IMR-90 (cell line): ENCODE data around the gene PLEKHG1. TPM values are rescaled to one million over a fixed set of nuclear protein-coding genes. Genes with fewer than 3 reads are reported as not detected.

Experiments used
- ATAC-seq: fragments of 200-7000 bp; cut with Tn5 transposase; 2 replicates; pipeline ENCODE4 v1.9.1; 2020; ENCODE audit warnings: low read depth, mild to moderate bottlenecking, moderate library complexity
- BruUV-seq: library from RNA; stranded (reverse); fragments of 400-500 nt; replicated peaks from 2 replicates; lab custom pipeline; 2021; lab: Mats Ljungman, UMichigan
- CTCF ChIA-PET: fragments of 300-600 bp; formaldehyde crosslinking; extraction: SDS; loops from one replicate; lab custom pipeline; 2021; ENCODE audit warnings: antibody characterized with exemption; lab: Yijun Ruan, JAX
- POLR2A ChIA-PET: fragments of 300-600 bp; sonication (Branson Sonifier 250); formaldehyde crosslinking; loops from one replicate; lab custom pipeline; 2022; ENCODE audit warnings: antibody characterized with exemption; ENCODE audit not compliant: unreplicated experiment; lab: Charles Lee
- DNase-seq: peaks from one replicate; pipeline ENCODE4 v3.0.0; 2013
- H2AFZ ChIP-seq: replicated peaks from 2 replicates; pipeline ENCODE3; 2013; ENCODE audit warnings: low read length, mild to moderate bottlenecking; ENCODE audit not compliant: poor library complexity
- H2AK5ac ChIP-seq: 2 replicates; pipeline ENCODE4 v1.6.1; 2013; ENCODE audit warnings: low read depth, low read length, inconsistent platforms
- H2AK9ac ChIP-seq: replicated peaks from 2 replicates; pipeline ENCODE3; 2013; ENCODE audit warnings: mild to moderate bottlenecking, low read depth, low read length, moderate library complexity; ENCODE audit not compliant: poor library complexity
- H2BK120ac ChIP-seq: 2 replicates; pipeline ENCODE4 v1.6.1; 2013; ENCODE audit warnings: low read depth, low read length, inconsistent platforms
- H2BK15ac ChIP-seq: 3 replicates; pipeline ENCODE4 v1.6.1; 2013; ENCODE audit warnings: low read depth, low read length, inconsistent platforms
- H2BK20ac ChIP-seq: 2 replicates; pipeline ENCODE4 v1.6.1; 2013; ENCODE audit warnings: low read depth, mild to moderate bottlenecking, inconsistent platforms, low read length, moderate library complexity
- H2BK5ac ChIP-seq: 2 replicates; pipeline ENCODE4 v1.6.1; 2013; ENCODE audit warnings: mild to moderate bottlenecking, low read depth, low read length, inconsistent platforms; ENCODE audit not compliant: poor library complexity, severe bottlenecking
- H3K14ac ChIP-seq: replicated peaks from 2 replicates; pipeline ENCODE4 v1.6.1; 2013; ENCODE audit warnings: low read depth, low read length, inconsistent platforms
- H3K18ac ChIP-seq: 2 replicates; pipeline ENCODE4 v1.6.1; 2013; ENCODE audit warnings: low read depth, low read length, control low read depth
- H3K23ac ChIP-seq: 2 replicates; pipeline ENCODE4 v1.6.1; 2013; ENCODE audit warnings: low read depth, low read length, inconsistent platforms
- H3K27ac ChIP-seq: 2 replicates; pipeline ENCODE4 v1.5.1; 2013; ENCODE audit warnings: mild to moderate bottlenecking, control low read depth, low read length; ENCODE audit not compliant: insufficient read depth
- H3K27me3 ChIP-seq: 2 replicates; pipeline ENCODE4 v1.6.1; 2013; ENCODE audit warnings: low read length; ENCODE audit not compliant: control insufficient read depth, insufficient read depth
- H3K36me3 ChIP-seq: 2 replicates; pipeline ENCODE4 v1.6.1; 2013; ENCODE audit warnings: low read length, mixed read lengths; ENCODE audit not compliant: control insufficient read depth, insufficient read depth
- H3K4ac ChIP-seq: 2 replicates; pipeline ENCODE4 v1.6.1; 2013; ENCODE audit warnings: low read depth, low read length, inconsistent platforms
- H3K4me1 ChIP-seq: 2 replicates; pipeline ENCODE4 v1.6.1; 2013; ENCODE audit warnings: low read length, mixed read lengths; ENCODE audit not compliant: control insufficient read depth, insufficient read depth
- H3K4me2 ChIP-seq: 2 replicates; pipeline ENCODE4 v1.6.1; 2013; ENCODE audit warnings: low read depth, mild to moderate bottlenecking, control low read depth, low read length, moderate library complexity
- H3K4me3 ChIP-seq: 2 replicates; pipeline ENCODE4 v1.5.1; 2013; ENCODE audit warnings: low read depth, mild to moderate bottlenecking, control low read depth, low read length, moderate library complexity; ENCODE audit not compliant: insufficient read depth
- H3K56ac ChIP-seq: 2 replicates; pipeline ENCODE4 v1.6.1; 2013; ENCODE audit warnings: low read length, inconsistent platforms; ENCODE audit not compliant: insufficient read depth; ENCODE audit errors: extremely low read depth
- H3K79me1 ChIP-seq, 2 experiments: 2 replicates each; pipeline ENCODE4 v1.6.1; 2013; ENCODE audit warnings: low read length in 2 of 2, inconsistent platforms in 1 of 2, low read depth in 1 of 2
- H3K9ac ChIP-seq: 2 replicates; pipeline ENCODE4 v1.6.1; 2013; ENCODE audit warnings: low read depth, low read length, control low read depth
- H3K9me1 ChIP-seq: 2 replicates; pipeline ENCODE4 v1.6.1; 2013; ENCODE audit warnings: low read length, inconsistent platforms; ENCODE audit not compliant: insufficient read depth
- H3K9me3 ChIP-seq: 2 replicates; pipeline ENCODE4 v1.6.1; 2013; ENCODE audit warnings: low read length; ENCODE audit not compliant: control insufficient read depth, insufficient read depth
- H4K20me1 ChIP-seq: 2 replicates; pipeline ENCODE4 v1.6.1; 2013; ENCODE audit warnings: low read length, inconsistent platforms; ENCODE audit not compliant: insufficient read depth
- H4K5ac ChIP-seq: 2 replicates; pipeline ENCODE4 v1.6.1; 2013; ENCODE audit warnings: mild to moderate bottlenecking, low read depth, low read length, control low read depth
- H4K8ac ChIP-seq, 2 experiments: 2 replicates each; pipeline ENCODE4 v1.6.1; 2013; ENCODE audit warnings: low read depth in 2 of 2, low read length in 2 of 2, control low read depth in 1 of 2, inconsistent platforms in 1 of 2
- H4K91ac ChIP-seq: 2 replicates; pipeline ENCODE4 v1.6.1; 2013; ENCODE audit warnings: low read depth, low read length, inconsistent platforms; ENCODE audit not compliant: insufficient read depth
- BHLHE40 ChIP-seq: fragments of 150-350 bp; IDR thresholded peaks from 2 replicates; pipeline ENCODE4 v1.6.1; 2016; ENCODE audit warnings: mild to moderate bottlenecking, low read depth, low read length
- CEBPB ChIP-seq: IDR thresholded peaks from 2 replicates; pipeline ENCODE4 v1.6.1; 2012; ENCODE audit warnings: low read depth, low read length, improper control_type of control experiment
- FOS ChIP-seq: fragments of 150-350 bp; IDR thresholded peaks from 2 replicates; pipeline ENCODE4 v1.6.1; 2016; ENCODE audit warnings: low read depth, low read length
- MAFK ChIP-seq: IDR thresholded peaks from 2 replicates; pipeline ENCODE4 v1.6.1; 2012; ENCODE audit warnings: low read depth, low read length, improper control_type of control experiment
- MXI1 ChIP-seq: IDR thresholded peaks from 2 replicates; pipeline ENCODE4 v1.6.1; 2012; ENCODE audit warnings: low read depth, mild to moderate bottlenecking, low read length, moderate library complexity, borderline replicate concordance
- POLR2A ChIP-seq: IDR thresholded peaks from 2 replicates; pipeline ENCODE4 v1.6.1; 2012; ENCODE audit warnings: mild to moderate bottlenecking, low read depth, low read length
- RAD21 ChIP-seq: IDR thresholded peaks from 2 replicates; pipeline ENCODE4 v1.6.1; 2012; ENCODE audit warnings: low read length, improper control_type of control experiment
- RCOR1 ChIP-seq: IDR thresholded peaks from 2 replicates; pipeline ENCODE4 v1.6.1; 2012; ENCODE audit warnings: mild to moderate bottlenecking, low read length, improper control_type of control experiment; ENCODE audit not compliant: insufficient replicate concordance
- RFX5 ChIP-seq: IDR thresholded peaks from 2 replicates; pipeline ENCODE4 v1.8.0; 2012; ENCODE audit warnings: low read depth, mild to moderate bottlenecking, low read length, moderate library complexity
- SMC3 ChIP-seq: fragments of 150-350 bp; IDR thresholded peaks from 2 replicates; pipeline ENCODE4 v1.6.1; 2016; ENCODE audit warnings: low read depth, mild to moderate bottlenecking, antibody characterized with exemption, low read length, moderate library complexity
- WGBS, 2 experiments: methylation state at CpG; one replicate each; pipeline versions ENCODE4 v1.1.5 to v1.1.7; 2013; ENCODE audit warnings: missing lambda C conversion rate in 2 of 2; ENCODE audit not compliant: insufficient read length in 1 of 2; ENCODE audit errors: extremely low coverage in 2 of 2; 5-methylcytosine and 5-hydroxymethylcytosine counted together
- dilution Hi-C: fragments of 300-500 bp; cut with HindIII; formaldehyde crosslinking; loops from one replicate; pipeline ENCODE4 v1.14.3; 2018; ENCODE audit warnings: low sequenced_read_pairs; ENCODE audit not compliant: unreplicated experiment
- in situ Hi-C: fragments of 300-500 bp; cut with MboI; formaldehyde crosslinking; loops from 3 replicates; pipeline ENCODE4 v1.14.3; 2019; ENCODE audit warnings: low sequenced_read_pairs, inconsistent platforms, mixed read lengths
- intact Hi-C: fragments of 100-400 bp; cut with micrococcal nuclease; formaldehyde crosslinking; loops from 2 replicates; pipeline ENCODE4 v1.10.0; 2022
- polyA plus RNA-seq, 3 experiments: library from polyadenylated mRNA; depleted of rRNA; stranded (reverse); fragments of >200 nt; gene quantifications; 2 replicates each; pipeline ENCODE4 v1.2.3, GENCODE V29; 2012; ENCODE audit warnings: low replicate concordance in 1 of 3
- total RNA-seq: library from RNA; depleted of rRNA; stranded (reverse); fragments of >200 nt; gene quantifications from 2 replicates; pipeline ENCODE4 v1.2.3, GENCODE V29; 2012
- TF ChIP-seq, protein P1 (sequence below): conservative IDR thresholded peaks from 2 replicates; pipeline ENCODE4 v1.5.1; 2012; ENCODE audit warnings: mild to moderate bottlenecking, low read depth, low read length, improper control_type of control experiment

The PLEKHG1 gene
- total and polyA plus RNA-seq, 2 of the 4 experiments (the other 2 are of a cell fraction) = 0.09 to 0.36 TPM

DNA sequence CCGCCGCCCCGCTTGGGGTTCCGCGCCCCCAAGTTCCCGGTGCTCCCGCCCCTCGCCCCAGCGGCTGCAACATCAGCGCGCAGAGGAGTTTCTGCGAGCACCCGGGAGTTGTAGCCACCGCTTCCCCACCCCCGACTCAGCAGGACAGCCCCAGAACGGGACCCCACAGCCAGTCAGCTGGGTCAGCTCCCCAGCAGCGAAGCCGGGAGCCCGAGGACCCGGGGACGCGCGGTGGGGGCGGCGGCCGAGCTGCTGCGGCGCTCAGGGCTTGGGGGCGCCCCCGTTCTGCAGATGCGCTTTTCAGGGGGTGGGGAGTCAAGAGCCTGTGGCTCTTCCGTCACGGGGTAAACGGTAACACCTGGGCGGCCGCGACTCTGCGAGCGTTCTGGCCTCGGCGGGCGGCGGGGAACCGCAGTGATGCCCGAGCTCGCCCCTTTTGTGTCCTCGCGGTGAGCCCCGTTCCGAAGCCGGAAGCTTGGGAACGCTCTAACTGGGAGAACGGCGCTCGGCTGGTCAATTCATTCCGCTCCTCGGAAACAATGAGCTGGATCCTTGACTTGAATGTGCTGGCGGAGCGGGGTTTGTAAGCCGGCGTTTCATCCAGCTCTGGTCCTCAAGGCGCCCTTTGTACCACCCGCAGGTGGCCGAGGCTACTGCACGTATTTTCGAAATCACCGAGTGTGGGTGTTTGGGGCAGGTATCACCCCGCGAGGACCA lies 774 bp downstream of the PLEKHG1 start:
- H2AFZ ChIP-seq = peak overlapping the region; percentile 83
- H2AK5ac ChIP-seq = no peak overlapping the region
- no peak overlapping the region for H3K18ac ChIP-seq
- H3K23ac ChIP-seq = no peak overlapping the region
- H3K4me2 ChIP-seq = peak overlapping the region; percentile 23; the same call in 1 of the 2 replicates
- no peak overlapping the region for H3K9ac ChIP-seq
- POLR2A ChIA-PET = no interaction called here
- intact Hi-C loops (loop anchor here (10.0 kb wide), 1 partner anchor 214 kb away; no protein-coding TSS in a partner anchor), in situ Hi-C loops (no loop called here), dilution Hi-C loops (no loop called here)
- H3K36me3 ChIP-seq = no peaks in the 10 kb centered on the region
- no peak overlapping the region for H3K4ac ChIP-seq
- H3K9me3 ChIP-seq = no peaks in the 10 kb centered on the region
- H3K14ac ChIP-seq = no peak overlapping the region
- H2BK120ac ChIP-seq = no peak overlapping the region
- DNase-seq = peak; percentile 26
- peak overlapping the region; percentile 41 for H3K4me3 ChIP-seq
- BruUV-seq = no TSS peak
- H2BK20ac ChIP-seq = no peak overlapping the region
- no peaks in the 10 kb centered on the region for H3K4me1 ChIP-seq
- no peaks in the 10 kb centered on the region for H3K9me1 ChIP-seq
- peak; percentile 57 for ATAC-seq
- no peak overlapping the region for H3K56ac ChIP-seq
- H2BK15ac ChIP-seq = no peak overlapping the region
- WGBS, 2 experiments = 1% methylated on average over 15 of the region's 69 CpGs; no CpG with 5 or more reads in 1 of the 2 experiments
- H4K91ac ChIP-seq = no peak overlapping the region
- H2AK9ac ChIP-seq = no peak overlapping the region
- H4K20me1 ChIP-seq = no peaks in the 10 kb centered on the region
- TF ChIP-seq RCOR1 (no peak), RAD21 (no peak), BHLHE40 (no peak), RFX5 (no peak), MAFK (no peak), MXI1 (no peak), FOS (no peak), CEBPB (no peak), SMC3 (no peak), POLR2A (no peak)
- TF ChIP-seq, protein P1, sequence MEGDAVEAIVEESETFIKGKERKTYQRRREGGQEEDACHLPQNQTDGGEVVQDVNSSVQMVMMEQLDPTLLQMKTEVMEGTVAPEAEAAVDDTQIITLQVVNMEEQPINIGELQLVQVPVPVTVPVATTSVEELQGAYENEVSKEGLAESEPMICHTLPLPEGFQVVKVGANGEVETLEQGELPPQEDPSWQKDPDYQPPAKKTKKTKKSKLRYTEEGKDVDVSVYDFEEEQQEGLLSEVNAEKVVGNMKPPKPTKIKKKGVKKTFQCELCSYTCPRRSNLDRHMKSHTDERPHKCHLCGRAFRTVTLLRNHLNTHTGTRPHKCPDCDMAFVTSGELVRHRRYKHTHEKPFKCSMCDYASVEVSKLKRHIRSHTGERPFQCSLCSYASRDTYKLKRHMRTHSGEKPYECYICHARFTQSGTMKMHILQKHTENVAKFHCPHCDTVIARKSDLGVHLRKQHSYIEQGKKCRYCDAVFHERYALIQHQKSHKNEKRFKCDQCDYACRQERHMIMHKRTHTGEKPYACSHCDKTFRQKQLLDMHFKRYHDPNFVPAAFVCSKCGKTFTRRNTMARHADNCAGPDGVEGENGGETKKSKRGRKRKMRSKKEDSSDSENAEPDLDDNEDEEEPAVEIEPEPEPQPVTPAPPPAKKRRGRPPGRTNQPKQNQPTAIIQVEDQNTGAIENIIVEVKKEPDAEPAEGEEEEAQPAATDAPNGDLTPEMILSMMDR = no peak
- H2BK5ac ChIP-seq = no peak overlapping the region
- no peak overlapping the region for H4K5ac ChIP-seq
- CTCF ChIA-PET = interaction anchor here (1.6 kb wide), 1 partner anchor 14 kb away, joined by 4 read pairs; no protein-coding TSS in a partner anchor
- no peak overlapping the region for H3K27ac ChIP-seq
- peaks cover 45% of the 10 kb centered on the region for H3K27me3 ChIP-seq
- no peak overlapping the region for H4K8ac ChIP-seq
- H3K79me1 ChIP-seq = no peaks in the 10 kb centered on the region
